ENCODE data around the gene CCZ1B.
"Not testable (repeated sequence)": the region's sequence is repeated elsewhere in the genome, so short reads cannot be mapped to it uniquely, and the experiment has no call there.

Gene CCZ1B

GRCh38 chr7:6826151-6826550 lies at the start of gene CCZ1B:
Gene CCZ1B (minus strand): TSS chr7:6826275. CDS start chr7:6826197, 78 bp downstream.
- DNase-seq: peak; percentile 23

GRCh38 chr7:6875022-6875421 lies 48.9 kb upstream of the CCZ1B start:
- DNase-seq: not testable (repeated sequence)

GRCh38 chr7:6872246-6872945 lies 46.3 kb upstream of the CCZ1B start:
- DNase-seq: not testable (repeated sequence)

- DNase-seq: not testable (repeated sequence)
Observed at GRCh38 chr7:6871421-6872144, 45.5 kb upstream of the CCZ1B start.

- DNase-seq: not testable (repeated sequence)
Observed at GRCh38 chr7:6864751-6865150, 38.7 kb upstream of the CCZ1B start.

- not testable (repeated sequence) for DNase-seq
Observed at GRCh38 chr7:6864188-6864587, 38.1 kb upstream of the CCZ1B start.

GRCh38 chr7:6862876-6863275 lies 36.8 kb upstream of the CCZ1B start:
- DNase-seq: not testable (repeated sequence)

- DNase-seq: peak; percentile 7
Observed at GRCh38 chr7:6857721-6858314, 31.7 kb upstream of the CCZ1B start.

GRCh38 chr7:6855563-6856131 lies 29.6 kb upstream of the CCZ1B start:
- not testable (repeated sequence) for DNase-seq

GRCh38 chr7:6854747-6855562 lies 28.9 kb upstream of the CCZ1B start:
- DNase-seq: not testable (repeated sequence)

GRCh38 chr7:6853681-6854080 lies 27.6 kb upstream of the CCZ1B start:
- DNase-seq: not testable (repeated sequence)

GRCh38 chr7:6849127-6849526 lies 23.1 kb upstream of the CCZ1B start:
- DNase-seq: not testable (repeated sequence)

- DNase-seq: not testable (repeated sequence)
Observed at GRCh38 chr7:6847751-6848150, 21.7 kb upstream of the CCZ1B start.

- not testable (repeated sequence) for DNase-seq
Observed at GRCh38 chr7:6845971-6846449, 19.9 kb upstream of the CCZ1B start.

GRCh38 chr7:6843654-6844053 lies 17.6 kb upstream of the CCZ1B start:
- not testable (repeated sequence) for DNase-seq

- DNase-seq: not testable (repeated sequence)
Observed at GRCh38 chr7:6843092-6843491, 17.0 kb upstream of the CCZ1B start.

GRCh38 chr7:6842278-6842921 lies 16.3 kb upstream of the CCZ1B start:
- not testable (repeated sequence) for DNase-seq

GRCh38 chr7:6837081-6837480 lies 11.0 kb upstream of the CCZ1B start:
- DNase-seq: not testable (repeated sequence)

GRCh38 chr7:6835521-6835920 lies 9.4 kb upstream of the CCZ1B start:
- not testable (repeated sequence) for DNase-seq

GRCh38 chr7:6833636-6834035 lies 7.6 kb upstream of the CCZ1B start:
- DNase-seq: no peak

GRCh38 chr7:6831018-6831725 lies 5.1 kb upstream of the CCZ1B start:
- no peak for DNase-seq

Data from NCI-H1694 treated with DMSO at 0.1 percent for 48 hours (cell line).